VCaP (cell line): ENCODE data around the gene CCR3.

Experiments used
- H3K27ac ChIP-seq: fragments of 450-650 bp; 2 replicates; pipeline ENCODE4 v1.5.1; 2017
- CTCF ChIP-seq: fragments of 450-650 bp; conservative IDR thresholded peaks from 2 replicates; pipeline ENCODE4 v1.5.1; 2017; ENCODE audit warnings: mild to moderate bottlenecking, moderate library complexity

The CCR3 gene

GRCh38 chr3:46261926-46262594, 19.8 kb downstream of the CCR3 start:
- TF ChIP-seq CTCF: no peak
- H3K27ac ChIP-seq: no peak overlapping the region

- H3K27ac ChIP-seq: no peak overlapping the region
Measured at GRCh38 chr3:46264002-46264401, 21.7 kb downstream of the CCR3 start.

GRCh38 chr3:46266598-46266997, 24.3 kb downstream of the CCR3 start:
- H3K27ac ChIP-seq: no peak overlapping the region
- no peak for TF ChIP-seq CTCF

More at GRCh38 chr3:46264002-46264401, 21.7 kb downstream of the CCR3 start:
- no peak for TF ChIP-seq CTCF

- H3K27ac ChIP-seq: no peak overlapping the region
- TF ChIP-seq CTCF: no peak
Measured at GRCh38 chr3:46269556-46269955, 27.3 kb downstream of the CCR3 start.

GRCh38 chr3:46270474-46270873, 28.2 kb downstream of the CCR3 start:
- TF ChIP-seq CTCF: no peak
- H3K27ac ChIP-seq: peak overlapping the region; percentile 50

- no peak for TF ChIP-seq CTCF
- peak overlapping the region; percentile 50 for H3K27ac ChIP-seq
Measured at GRCh38 chr3:46271209-46271745, 29.0 kb downstream of the CCR3 start.

- no peak for TF ChIP-seq CTCF
- H3K27ac ChIP-seq: peak overlapping the region; percentile 50
Measured at GRCh38 chr3:46272028-46272451, 29.8 kb downstream of the CCR3 start.
